ENCODE data around the gene RPL10A. TPM values are rescaled to one million over a fixed set of nuclear protein-coding genes. Genes with fewer than 3 reads are reported as not detected.

The RPL10A gene
- total RNA-seq, 2 experiments from 2014 or later, result 1,581 to 2,643 TPM

GRCh38 chr6:35507221-35507620 lies 39.0 kb downstream of the RPL10A start:
- intact Hi-C loops (cut with micrococcal nuclease; ENCODE audit: unreplicated experiment), result no loop called here
- Histone ChIP-seq H3K36me3 (ENCODE audit: insufficient read depth, low read length) (no peaks in the 10 kb centered on the region), H3K79me2 (ENCODE audit: insufficient read depth, low read depth, low read length) (no peaks in the 10 kb centered on the region), H3K27ac (ENCODE audit: low read depth, low read length, poor library complexity, severe bottlenecking) (no peak overlapping the region), H3K4me2 (ENCODE audit: low read length) (no peak overlapping the region), H3K4me3 (ENCODE audit: low read depth, low read length, poor library complexity, severe bottlenecking) (no peak overlapping the region), H3K9me3 (ENCODE audit: low read length) (no peaks in the 10 kb centered on the region), H2AFZ (ENCODE audit: low read length) (no peak overlapping the region), H3K9me2 (ENCODE audit: insufficient read depth, low read length) (no peaks in the 10 kb centered on the region), H3K4me1 (ENCODE audit: insufficient read depth, low read length, poor library complexity, severe bottlenecking) (peaks cover 11% of the 10 kb centered on the region), H4K20me1 (ENCODE audit: insufficient read depth, low read length) (no peaks in the 10 kb centered on the region)
- CTCF ChIA-PET (ENCODE audit: unreplicated experiment), result no interaction called here
- no peak for TF ChIP-seq CTCF (conservative IDR thresholded peaks at IDR 0.05; ENCODE audit: low read length)
- TF ChIP-seq EZH2phosphoT487 (IDR thresholded peaks at IDR 0.05; ENCODE audit: borderline replicate concordance, low read depth, low read length), result no peak
- POLR2A ChIA-PET, result interaction anchor here (0.9 kb wide), 1 partner anchor 10 kb away, joined by 3 read pairs; no protein-coding TSS in a partner anchor
- DNase-seq (ENCODE audit: low spot score), result no peak
- BruUV-seq (replicated peaks), result no TSS peak

- ChIA-PET POLR2A (no interaction called here), CTCF (ENCODE audit: unreplicated experiment) (no interaction called here)
- no peak overlapping the region for H3K4me3 ChIP-seq (ENCODE audit: low read depth, low read length, poor library complexity, severe bottlenecking)
- H3K9me2 ChIP-seq (ENCODE audit: insufficient read depth, low read length), result no peaks in the 10 kb centered on the region
- no peaks in the 10 kb centered on the region for H3K9me3 ChIP-seq (ENCODE audit: low read length)
- H2AFZ ChIP-seq (ENCODE audit: low read length), result no peak overlapping the region
- BruUV-seq (replicated peaks), result no TSS peak
- peaks cover 11% of the 10 kb centered on the region for H3K4me1 ChIP-seq (ENCODE audit: insufficient read depth, low read length, poor library complexity, severe bottlenecking)
- no peak for TF ChIP-seq EZH2phosphoT487 (IDR thresholded peaks at IDR 0.05; ENCODE audit: borderline replicate concordance, low read depth, low read length)
- no peak for TF ChIP-seq CTCF (conservative IDR thresholded peaks at IDR 0.05; ENCODE audit: low read length)
- intact Hi-C loops (cut with micrococcal nuclease; ENCODE audit: unreplicated experiment), result no loop called here
- H4K20me1 ChIP-seq (ENCODE audit: insufficient read depth, low read length), result no peaks in the 10 kb centered on the region
- H3K79me2 ChIP-seq (ENCODE audit: insufficient read depth, low read depth, low read length), result no peaks in the 10 kb centered on the region
- no peak for DNase-seq (ENCODE audit: low spot score)
- H3K27ac ChIP-seq (ENCODE audit: low read depth, low read length, poor library complexity, severe bottlenecking), result no peak overlapping the region
- no peak overlapping the region for H3K4me2 ChIP-seq (ENCODE audit: low read length)
- H3K36me3 ChIP-seq (ENCODE audit: insufficient read depth, low read length), result no peaks in the 10 kb centered on the region
These were observed 39.8 kb downstream of the RPL10A start for GRCh38 chr6:35508027-35508426.

GRCh38 chr6:35508542-35508941 lies 40.3 kb downstream of the RPL10A start:
- intact Hi-C loops (cut with micrococcal nuclease; ENCODE audit: unreplicated experiment), result no loop called here
- Histone ChIP-seq H2AFZ (ENCODE audit: low read length) (no peak overlapping the region), H3K4me3 (ENCODE audit: low read depth, low read length, poor library complexity, severe bottlenecking) (no peak overlapping the region), H3K9me3 (ENCODE audit: low read length) (no peaks in the 10 kb centered on the region), H3K27ac (ENCODE audit: low read depth, low read length, poor library complexity, severe bottlenecking) (no peak overlapping the region), H3K9me2 (ENCODE audit: insufficient read depth, low read length) (no peaks in the 10 kb centered on the region), H3K4me2 (ENCODE audit: low read length) (no peak overlapping the region), H3K4me1 (ENCODE audit: insufficient read depth, low read length, poor library complexity, severe bottlenecking) (peaks cover 11% of the 10 kb centered on the region), H3K36me3 (ENCODE audit: insufficient read depth, low read length) (no peaks in the 10 kb centered on the region), H4K20me1 (ENCODE audit: insufficient read depth, low read length) (no peaks in the 10 kb centered on the region), H3K79me2 (ENCODE audit: insufficient read depth, low read depth, low read length) (no peaks in the 10 kb centered on the region)
- DNase-seq (ENCODE audit: low spot score), result no peak
- CTCF ChIA-PET (ENCODE audit: unreplicated experiment), result no interaction called here
- no TSS peak for BruUV-seq (replicated peaks)
- POLR2A ChIA-PET, result no interaction called here
- TF ChIP-seq EZH2phosphoT487 (IDR thresholded peaks at IDR 0.05; ENCODE audit: borderline replicate concordance, low read depth, low read length), result no peak
